ENCODE measurements around the gene TRMT44. TPM values are rescaled to one million over a fixed set of nuclear protein-coding genes. Genes with fewer than 3 reads are reported as not detected.

The TRMT44 gene
- polyA plus RNA-seq, 4 donors, result 4.7 to 11.6 (median 5.2) TPM

GRCh38 chr4:8464381-8464780 is 23.8 kb downstream of the TRMT44 start:
- FAIRE-seq (no peak), DNase-seq (no peak)
- no peaks in the 10 kb centered on the region for H3K27me3 ChIP-seq (ENCODE audit: control insufficient read depth in 3 of 3, insufficient read depth in 3 of 3, low read length in 3 of 3)
- no peak overlapping the region for H3K4me3 ChIP-seq (ENCODE audit: low read depth in 1 of 3, low read length in 3 of 3)
- 89 to 92% (median 91%) methylated on average over 14 of the region's 14 CpGs for WGBS, 3 donors
- no peaks in the 10 kb centered on the region for H3K9me3 ChIP-seq (ENCODE audit: control insufficient read depth in 2 of 2, insufficient read depth in 1 of 2, low read depth in 1 of 2, low read length in 1 of 2)
- peaks cover 11 to 60% (median 12%) of the 10 kb centered on the region in 3 donors for H3K36me3 ChIP-seq (ENCODE audit: control insufficient read depth in 3 of 3, insufficient read depth in 2 of 3, low read depth in 1 of 3, low read length in 3 of 3)
- H3K4me1 ChIP-seq (ENCODE audit: control insufficient read depth in 3 of 3, insufficient read depth in 2 of 3, low read depth in 1 of 3, low read length in 2 of 3), result no peaks in the 10 kb centered on the region
- H3K27ac ChIP-seq (ENCODE audit: low read depth in 1 of 3, low read length in 2 of 3), result no peak overlapping the region

- H3K9me3 ChIP-seq (ENCODE audit: control insufficient read depth in 2 of 2, insufficient read depth in 1 of 2, low read depth in 1 of 2, low read length in 1 of 2), result no peaks in the 10 kb centered on the region
- no peak for DNase-seq
- no peaks in the 10 kb centered on the region for H3K4me1 ChIP-seq (ENCODE audit: control insufficient read depth in 3 of 3, insufficient read depth in 2 of 3, low read depth in 1 of 3, low read length in 2 of 3)
- no peaks in the 10 kb centered on the region for H3K27me3 ChIP-seq (ENCODE audit: control insufficient read depth in 3 of 3, insufficient read depth in 3 of 3, low read length in 3 of 3)
- H3K36me3 ChIP-seq (ENCODE audit: control insufficient read depth in 3 of 3, insufficient read depth in 2 of 3, low read depth in 1 of 3, low read length in 3 of 3), result peaks cover 10 to 70% (median 11%) of the 10 kb centered on the region in 3 donors
- no peak for FAIRE-seq
- 92 to 93% (median 92%) methylated on average over 31 of the region's 31 CpGs for WGBS, 3 donors
- H3K4me3 ChIP-seq (ENCODE audit: low read depth in 1 of 3, low read length in 3 of 3), result no peak overlapping the region
- no peak overlapping the region for H3K27ac ChIP-seq (ENCODE audit: low read depth in 1 of 3, low read length in 2 of 3)
These were observed 25.3 kb downstream of the TRMT44 start for GRCh38 chr4:8465615-8466611.

- 95 to 98% (median 98%) methylated on average over 18 of the region's 18 CpGs for WGBS, 3 donors
- Histone ChIP-seq H3K4me1 (ENCODE audit: control insufficient read depth in 3 of 3, insufficient read depth in 2 of 3, low read depth in 1 of 3, low read length in 2 of 3) (no peaks in the 10 kb centered on the region), H3K36me3 (ENCODE audit: control insufficient read depth in 3 of 3, insufficient read depth in 2 of 3, low read depth in 1 of 3, low read length in 3 of 3) (peaks cover 10 to 72% (median 11%) of the 10 kb centered on the region in 3 donors), H3K4me3 (ENCODE audit: low read depth in 1 of 3, low read length in 3 of 3) (no peak overlapping the region), H3K9me3 (ENCODE audit: control insufficient read depth in 2 of 2, insufficient read depth in 1 of 2, low read depth in 1 of 2, low read length in 1 of 2) (no peaks in the 10 kb centered on the region), H3K27me3 (ENCODE audit: control insufficient read depth in 3 of 3, insufficient read depth in 3 of 3, low read length in 3 of 3) (no peaks in the 10 kb centered on the region), H3K27ac (ENCODE audit: low read depth in 1 of 3, low read length in 2 of 3) (no peak overlapping the region)
- no peak for DNase-seq
- no peak for FAIRE-seq
These were observed 26.4 kb downstream of the TRMT44 start for GRCh38 chr4:8467016-8467415.

GRCh38 chr4:8468746-8469535 is 28.4 kb downstream of the TRMT44 start:
- Histone ChIP-seq H3K27ac (ENCODE audit: low read depth in 1 of 3, low read length in 2 of 3) (no peak overlapping the region), H3K4me1 (ENCODE audit: control insufficient read depth in 3 of 3, insufficient read depth in 2 of 3, low read depth in 1 of 3, low read length in 2 of 3) (peaks cover 0 to 5% (median 2%) of the 10 kb centered on the region in 3 donors), H3K27me3 (ENCODE audit: control insufficient read depth in 3 of 3, insufficient read depth in 3 of 3, low read length in 3 of 3) (no peaks in the 10 kb centered on the region), H3K36me3 (ENCODE audit: control insufficient read depth in 3 of 3, insufficient read depth in 2 of 3, low read depth in 1 of 3, low read length in 3 of 3) (peaks cover 10 to 79% (median 11%) of the 10 kb centered on the region in 3 donors), H3K4me3 (ENCODE audit: low read depth in 1 of 3, low read length in 3 of 3) (no peak overlapping the region), H3K9me3 (ENCODE audit: control insufficient read depth in 2 of 2, insufficient read depth in 1 of 2, low read depth in 1 of 2, low read length in 1 of 2) (no peaks in the 10 kb centered on the region)
- FAIRE-seq (no peak), DNase-seq (peak; percentile 29 to 58)
- 51 to 56% (median 54%) methylated on average over 21 of the region's 21 CpGs for WGBS, 3 donors

- no peak for DNase-seq
- no peak for FAIRE-seq
- Histone ChIP-seq H3K36me3 (ENCODE audit: control insufficient read depth in 3 of 3, insufficient read depth in 2 of 3, low read depth in 1 of 3, low read length in 3 of 3) (peaks cover 10 to 76% (median 11%) of the 10 kb centered on the region in 3 donors), H3K27me3 (ENCODE audit: control insufficient read depth in 3 of 3, insufficient read depth in 3 of 3, low read length in 3 of 3) (no peaks in the 10 kb centered on the region), H3K9me3 (ENCODE audit: control insufficient read depth in 2 of 2, insufficient read depth in 1 of 2, low read depth in 1 of 2, low read length in 1 of 2) (no peaks in the 10 kb centered on the region), H3K27ac (ENCODE audit: low read depth in 1 of 3, low read length in 2 of 3) (no peak overlapping the region), H3K4me1 (ENCODE audit: control insufficient read depth in 3 of 3, insufficient read depth in 2 of 3, low read depth in 1 of 3, low read length in 2 of 3) (peaks cover 0 to 5% (median 2%) of the 10 kb centered on the region in 3 donors), H3K4me3 (ENCODE audit: low read depth in 1 of 3, low read length in 3 of 3) (no peak overlapping the region)
- WGBS, 3 donors, result 93 to 95% (median 94%) methylated on average over 14 of the region's 14 CpGs
These were observed 29.0 kb downstream of the TRMT44 start for GRCh38 chr4:8469550-8469949.

GRCh38 chr4:8470451-8471024 is 30.0 kb downstream of the TRMT44 start:
- DNase-seq, result no peak
- Histone ChIP-seq H3K9me3 (ENCODE audit: control insufficient read depth in 2 of 2, insufficient read depth in 1 of 2, low read depth in 1 of 2, low read length in 1 of 2) (no peaks in the 10 kb centered on the region), H3K27ac (ENCODE audit: low read depth in 1 of 3, low read length in 2 of 3) (no peak overlapping the region), H3K4me1 (ENCODE audit: control insufficient read depth in 3 of 3, insufficient read depth in 2 of 3, low read depth in 1 of 3, low read length in 2 of 3) (peaks cover 0 to 5% (median 2%) of the 10 kb centered on the region in 3 donors), H3K27me3 (ENCODE audit: control insufficient read depth in 3 of 3, insufficient read depth in 3 of 3, low read length in 3 of 3) (no peaks in the 10 kb centered on the region), H3K36me3 (ENCODE audit: control insufficient read depth in 3 of 3, insufficient read depth in 2 of 3, low read depth in 1 of 3, low read length in 3 of 3) (peaks cover 8 to 75% (median 10%) of the 10 kb centered on the region in 3 donors), H3K4me3 (ENCODE audit: low read depth in 1 of 3, low read length in 3 of 3) (no peak overlapping the region)
- WGBS, 3 donors, result 95 to 96% (median 95%) methylated on average over 14 of the region's 14 CpGs
- no peak for FAIRE-seq

- H3K9me3 ChIP-seq (ENCODE audit: control insufficient read depth in 2 of 2, insufficient read depth in 1 of 2, low read depth in 1 of 2, low read length in 1 of 2), result no peaks in the 10 kb centered on the region
- FAIRE-seq (no peak), DNase-seq (no peak)
- peaks cover 0 to 5% (median 2%) of the 10 kb centered on the region in 3 donors for H3K4me1 ChIP-seq (ENCODE audit: control insufficient read depth in 3 of 3, insufficient read depth in 2 of 3, low read depth in 1 of 3, low read length in 2 of 3)
- no peak overlapping the region for H3K4me3 ChIP-seq (ENCODE audit: low read depth in 1 of 3, low read length in 3 of 3)
- H3K36me3 ChIP-seq (ENCODE audit: control insufficient read depth in 3 of 3, insufficient read depth in 2 of 3, low read depth in 1 of 3, low read length in 3 of 3), result peaks cover 4 to 75% (median 6%) of the 10 kb centered on the region in 3 donors
- 88 to 92% (median 88%) methylated on average over 24 of the region's 24 CpGs for WGBS, 3 donors
- no peak overlapping the region for H3K27ac ChIP-seq (ENCODE audit: low read depth in 1 of 3, low read length in 2 of 3)
- H3K27me3 ChIP-seq (ENCODE audit: control insufficient read depth in 3 of 3, insufficient read depth in 3 of 3, low read length in 3 of 3), result no peaks in the 10 kb centered on the region
These were observed 30.8 kb downstream of the TRMT44 start for GRCh38 chr4:8471211-8471875.
